GM23338 (cell line): ENCODE measurements around the gene CLEC2B. TPM values are rescaled to one million over a fixed set of nuclear protein-coding genes. Genes with fewer than 3 reads are reported as not detected.

Source experiments
- ATAC-seq: fragments of 200-7000 bp; cut with Tn5 transposase; 3 replicates; pipeline ENCODE4 v1.9.1; 2020
- DNase-seq: peaks from one replicate; pipeline ENCODE4 v3.0.0-alpha.2; 2015; ENCODE audit warnings: low spot score
- H2AFZ ChIP-seq: fragments of 200-600 bp; sonication (generic); 2 replicates; pipeline ENCODE4 v1.8.0; 2016; ENCODE audit warnings: antibody characterized with exemption, mild to moderate bottlenecking, moderate library complexity
- H3F3A ChIP-seq: fragments of 200-600 bp; sonication (generic); replicated peaks from 2 replicates; pipeline ENCODE4 v1.8.0; 2017; ENCODE audit warnings: antibody characterized with exemption, mixed run types, low read depth
- H3K27ac ChIP-seq: fragments of 200-600 bp; sonication (generic); 2 replicates; pipeline ENCODE4 v1.6.1; 2016; ENCODE audit warnings: low read depth
- H3K27me3 ChIP-seq: fragments of 200-600 bp; sonication (generic); 2 replicates; pipeline ENCODE4 v1.8.0; 2016; ENCODE audit warnings: mild to moderate bottlenecking, mixed run types, moderate library complexity; ENCODE audit not compliant: insufficient read depth
- H3K36me3 ChIP-seq: fragments of 200-600 bp; sonication (generic); 2 replicates; pipeline ENCODE4 v1.8.0; 2016; ENCODE audit warnings: mild to moderate bottlenecking; ENCODE audit not compliant: insufficient read depth
- H3K4me1 ChIP-seq: fragments of 200-600 bp; sonication (generic); 2 replicates; pipeline ENCODE4 v1.8.0; 2016; ENCODE audit warnings: mild to moderate bottlenecking, moderate library complexity; ENCODE audit not compliant: insufficient read depth
- H3K4me2 ChIP-seq: fragments of 200-600 bp; sonication (generic); 2 replicates; pipeline ENCODE4 v1.7.1; 2017; ENCODE audit warnings: mixed run types
- H3K4me3 ChIP-seq: fragments of 200-600 bp; sonication (generic); 2 replicates; pipeline ENCODE4 v1.6.1; 2016; ENCODE audit warnings: mixed run types
- H3K79me2 ChIP-seq: fragments of 200-600 bp; sonication (generic); replicated peaks from 2 replicates; pipeline ENCODE4 v1.8.0; 2017; ENCODE audit warnings: mild to moderate bottlenecking; ENCODE audit not compliant: insufficient read depth
- H3K9me2 ChIP-seq: fragments of 200-600 bp; sonication (generic); 2 replicates; pipeline ENCODE4 v1.8.0; 2017; ENCODE audit not compliant: insufficient read depth
- H4K20me1 ChIP-seq: fragments of 200-600 bp; sonication (generic); replicated peaks from 2 replicates; pipeline ENCODE4 v1.8.0; 2017; ENCODE audit warnings: mild to moderate bottlenecking; ENCODE audit not compliant: insufficient read depth
- H3K27ac Mint-ChIP-seq: 2 replicates; pipeline ENCODE4 v1.8.0; 2020; ENCODE audit warnings: inconsistent platforms, mild to moderate bottlenecking, moderate library complexity, mixed read lengths
- H3K27me3 Mint-ChIP-seq: 3 replicates; pipeline ENCODE4 v1.8.0; 2022; ENCODE audit warnings: low read depth, mild to moderate bottlenecking, moderate library complexity, mixed read lengths, inconsistent platforms; ENCODE audit not compliant: insufficient read depth, poor library complexity
- H3K36me3 Mint-ChIP-seq: 3 replicates; pipeline ENCODE4 v1.8.0; 2021; ENCODE audit warnings: low read depth, mild to moderate bottlenecking, inconsistent platforms, moderate library complexity, mixed read lengths
- H3K4me1 Mint-ChIP-seq: 3 replicates; pipeline ENCODE4 v1.8.0; 2020; ENCODE audit warnings: mild to moderate bottlenecking, inconsistent platforms, mixed read lengths
- H3K4me3 Mint-ChIP-seq: 3 replicates; pipeline ENCODE4 v1.8.0; 2021; ENCODE audit warnings: moderate library complexity, mild to moderate bottlenecking, inconsistent platforms, mixed read lengths
- H3K9me3 Mint-ChIP-seq: 3 replicates; pipeline ENCODE4 v1.8.0; 2020; ENCODE audit warnings: moderate library complexity, mild to moderate bottlenecking, inconsistent platforms, mixed read lengths
- EZH2 ChIP-seq: fragments of 200-600 bp; sonication (generic); IDR thresholded peaks from one replicate; pipeline ENCODE4 v1.8.0; 2017; ENCODE audit warnings: antibody characterized with exemption, mild to moderate bottlenecking, low read depth; ENCODE audit not compliant: unreplicated experiment
- POLR2AphosphoS5 ChIP-seq: IDR thresholded peaks from 2 replicates; pipeline ENCODE4 v1.6.1; 2016; ENCODE audit warnings: antibody characterized with exemption, low read depth
- STAT1 ChIP-seq: IDR thresholded peaks from one replicate; pipeline ENCODE4 v1.6.1; 2016; ENCODE audit warnings: antibody characterized with exemption; ENCODE audit not compliant: unreplicated experiment
- ZNF114 ChIP-seq: fragments of 250-450 bp; sonication (Bioruptor Pico); IDR thresholded peaks from 2 replicates; pipeline ENCODE4 v1.5.0; 2020; ENCODE audit warnings: mild to moderate bottlenecking, moderate library complexity
- ZNF331 ChIP-seq: fragments of 250-450 bp; sonication (Bioruptor Pico); IDR thresholded peaks from 2 replicates; pipeline ENCODE4 v1.5.0; 2020; ENCODE audit warnings: low read depth, mild to moderate bottlenecking, moderate library complexity
- polyA plus RNA-seq: library from polyadenylated mRNA; unstranded; fragments of >200 nt; fragmentation: Nextera tagmentation; extraction: Ambion mirVana; gene quantifications from 2 replicates; pipeline ENCODE4 v1.2.1, GENCODE V29; 2016
- total RNA-seq: library from RNA; depleted of rRNA; stranded (reverse); fragments of >200 nt; shearing (Covaris generic); gene quantifications from 2 replicates; pipeline ENCODE4 v1.2.3, GENCODE V29; 2014
- TF ChIP-seq, protein P1 (sequence below): fragments of 250-450 bp; sonication (Bioruptor Pico); IDR thresholded peaks from 2 replicates; pipeline ENCODE4 v1.5.0; 2020; ENCODE audit warnings: mild to moderate bottlenecking, moderate library complexity
- TF ChIP-seq, protein P2 (sequence below): IDR thresholded peaks from 2 replicates; pipeline ENCODE4 v1.6.1; 2016; ENCODE audit warnings: antibody characterized with exemption

CLEC2B gene
- total and polyA plus RNA-seq, 2 experiments from 2014 or later, result not detected

DNA sequence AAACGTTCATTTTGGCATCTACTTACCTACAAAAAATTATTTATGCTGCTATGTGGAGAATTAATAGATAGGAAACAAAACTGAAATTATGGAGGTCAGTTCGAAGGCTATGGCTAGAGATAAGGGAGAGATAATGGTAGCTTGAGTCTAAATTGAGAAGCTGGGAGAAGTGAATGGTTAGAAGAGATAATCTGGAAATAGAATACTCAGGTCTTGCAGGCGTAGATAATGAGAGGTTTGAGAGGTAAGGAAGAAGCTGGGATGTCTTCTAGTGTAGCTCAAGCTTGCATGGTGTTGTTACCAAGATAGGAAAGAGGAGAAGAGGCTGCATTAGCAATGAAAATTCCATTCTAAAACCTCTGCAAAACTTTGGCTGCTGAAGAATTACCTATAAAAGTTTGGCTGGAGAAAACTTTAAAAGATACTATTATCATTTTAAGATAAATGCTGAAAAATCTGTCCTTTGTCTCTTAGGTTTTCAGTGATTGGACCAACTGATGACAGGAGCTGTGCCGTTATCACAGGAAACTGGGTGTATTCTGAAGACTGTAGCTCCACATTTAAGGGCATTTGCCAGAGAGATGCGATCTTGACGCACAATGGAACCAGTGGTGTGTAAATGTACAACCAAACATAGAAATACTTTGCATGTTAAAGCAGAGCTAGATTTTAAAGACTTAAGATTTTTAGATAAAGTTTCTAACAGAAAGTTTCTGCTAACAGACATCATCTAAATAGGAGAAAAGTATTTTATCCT lies 26.2 kb upstream of the CLEC2B start (continued):
- TF ChIP-seq, protein P1, sequence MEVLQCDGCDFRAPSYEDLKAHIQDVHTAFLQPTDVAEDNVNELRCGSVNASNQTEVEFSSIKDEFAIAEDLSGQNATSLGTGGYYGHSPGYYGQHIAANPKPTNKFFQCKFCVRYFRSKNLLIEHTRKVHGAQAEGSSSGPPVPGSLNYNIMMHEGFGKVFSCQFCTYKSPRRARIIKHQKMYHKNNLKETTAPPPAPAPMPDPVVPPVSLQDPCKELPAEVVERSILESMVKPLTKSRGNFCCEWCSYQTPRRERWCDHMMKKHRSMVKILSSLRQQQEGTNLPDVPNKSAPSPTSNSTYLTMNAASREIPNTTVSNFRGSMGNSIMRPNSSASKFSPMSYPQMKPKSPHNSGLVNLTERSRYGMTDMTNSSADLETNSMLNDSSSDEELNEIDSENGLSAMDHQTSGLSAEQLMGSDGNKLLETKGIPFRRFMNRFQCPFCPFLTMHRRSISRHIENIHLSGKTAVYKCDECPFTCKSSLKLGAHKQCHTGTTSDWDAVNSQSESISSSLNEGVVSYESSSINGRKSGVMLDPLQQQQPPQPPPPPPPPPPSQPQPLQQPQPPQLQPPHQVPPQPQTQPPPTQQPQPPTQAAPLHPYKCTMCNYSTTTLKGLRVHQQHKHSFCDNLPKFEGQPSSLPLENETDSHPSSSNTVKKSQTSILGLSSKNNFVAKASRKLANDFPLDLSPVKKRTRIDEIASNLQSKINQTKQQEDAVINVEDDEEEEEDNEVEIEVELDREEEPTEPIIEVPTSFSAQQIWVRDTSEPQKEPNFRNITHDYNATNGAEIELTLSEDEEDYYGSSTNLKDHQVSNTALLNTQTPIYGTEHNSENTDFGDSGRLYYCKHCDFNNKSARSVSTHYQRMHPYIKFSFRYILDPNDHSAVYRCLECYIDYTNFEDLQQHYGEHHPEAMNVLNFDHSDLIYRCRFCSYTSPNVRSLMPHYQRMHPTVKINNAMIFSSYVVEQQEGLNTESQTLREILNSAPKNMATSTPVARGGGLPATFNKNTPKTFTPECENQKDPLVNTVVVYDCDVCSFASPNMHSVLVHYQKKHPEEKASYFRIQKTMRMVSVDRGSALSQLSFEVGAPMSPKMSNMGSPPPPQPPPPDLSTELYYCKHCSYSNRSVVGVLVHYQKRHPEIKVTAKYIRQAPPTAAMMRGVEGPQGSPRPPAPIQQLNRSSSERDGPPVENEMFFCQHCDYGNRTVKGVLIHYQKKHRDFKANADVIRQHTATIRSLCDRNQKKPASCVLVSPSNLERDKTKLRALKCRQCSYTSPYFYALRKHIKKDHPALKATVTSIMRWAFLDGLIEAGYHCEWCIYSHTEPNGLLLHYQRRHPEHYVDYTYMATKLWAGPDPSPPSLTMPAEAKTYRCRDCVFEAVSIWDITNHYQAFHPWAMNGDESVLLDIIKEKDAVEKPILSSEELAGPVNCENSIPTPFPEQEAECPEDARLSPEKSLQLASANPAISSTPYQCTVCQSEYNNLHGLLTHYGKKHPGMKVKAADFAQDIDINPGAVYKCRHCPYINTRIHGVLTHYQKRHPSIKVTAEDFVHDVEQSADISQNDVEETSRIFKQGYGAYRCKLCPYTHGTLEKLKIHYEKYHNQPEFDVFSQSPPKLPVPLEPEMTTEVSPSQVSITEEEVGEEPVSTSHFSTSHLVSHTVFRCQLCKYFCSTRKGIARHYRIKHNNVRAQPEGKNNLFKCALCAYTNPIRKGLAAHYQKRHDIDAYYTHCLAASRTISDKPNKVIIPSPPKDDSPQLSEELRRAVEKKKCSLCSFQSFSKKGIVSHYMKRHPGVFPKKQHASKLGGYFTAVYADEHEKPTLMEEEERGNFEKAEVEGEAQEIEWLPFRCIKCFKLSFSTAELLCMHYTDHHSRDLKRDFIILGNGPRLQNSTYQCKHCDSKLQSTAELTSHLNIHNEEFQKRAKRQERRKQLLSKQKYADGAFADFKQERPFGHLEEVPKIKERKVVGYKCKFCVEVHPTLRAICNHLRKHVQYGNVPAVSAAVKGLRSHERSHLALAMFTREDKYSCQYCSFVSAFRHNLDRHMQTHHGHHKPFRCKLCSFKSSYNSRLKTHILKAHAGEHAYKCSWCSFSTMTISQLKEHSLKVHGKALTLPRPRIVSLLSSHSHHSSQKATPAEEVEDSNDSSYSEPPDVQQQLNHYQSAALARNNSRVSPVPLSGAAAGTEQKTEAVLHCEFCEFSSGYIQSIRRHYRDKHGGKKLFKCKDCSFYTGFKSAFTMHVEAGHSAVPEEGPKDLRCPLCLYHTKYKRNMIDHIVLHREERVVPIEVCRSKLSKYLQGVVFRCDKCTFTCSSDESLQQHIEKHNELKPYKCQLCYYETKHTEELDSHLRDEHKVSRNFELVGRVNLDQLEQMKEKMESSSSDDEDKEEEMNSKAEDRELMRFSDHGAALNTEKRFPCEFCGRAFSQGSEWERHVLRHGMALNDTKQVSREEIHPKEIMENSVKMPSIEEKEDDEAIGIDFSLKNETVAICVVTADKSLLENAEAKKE (CRISPR knock-in tag), result no peak
- no peak for TF ChIP-seq EZH2
- TF ChIP-seq ZNF114, result no peak
- TF ChIP-seq STAT1, result no peak
- no peak for TF ChIP-seq POLR2AphosphoS5
- TF ChIP-seq, protein P2, sequence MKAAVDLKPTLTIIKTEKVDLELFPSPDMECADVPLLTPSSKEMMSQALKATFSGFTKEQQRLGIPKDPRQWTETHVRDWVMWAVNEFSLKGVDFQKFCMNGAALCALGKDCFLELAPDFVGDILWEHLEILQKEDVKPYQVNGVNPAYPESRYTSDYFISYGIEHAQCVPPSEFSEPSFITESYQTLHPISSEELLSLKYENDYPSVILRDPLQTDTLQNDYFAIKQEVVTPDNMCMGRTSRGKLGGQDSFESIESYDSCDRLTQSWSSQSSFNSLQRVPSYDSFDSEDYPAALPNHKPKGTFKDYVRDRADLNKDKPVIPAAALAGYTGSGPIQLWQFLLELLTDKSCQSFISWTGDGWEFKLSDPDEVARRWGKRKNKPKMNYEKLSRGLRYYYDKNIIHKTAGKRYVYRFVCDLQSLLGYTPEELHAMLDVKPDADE, result no peak

DNA sequence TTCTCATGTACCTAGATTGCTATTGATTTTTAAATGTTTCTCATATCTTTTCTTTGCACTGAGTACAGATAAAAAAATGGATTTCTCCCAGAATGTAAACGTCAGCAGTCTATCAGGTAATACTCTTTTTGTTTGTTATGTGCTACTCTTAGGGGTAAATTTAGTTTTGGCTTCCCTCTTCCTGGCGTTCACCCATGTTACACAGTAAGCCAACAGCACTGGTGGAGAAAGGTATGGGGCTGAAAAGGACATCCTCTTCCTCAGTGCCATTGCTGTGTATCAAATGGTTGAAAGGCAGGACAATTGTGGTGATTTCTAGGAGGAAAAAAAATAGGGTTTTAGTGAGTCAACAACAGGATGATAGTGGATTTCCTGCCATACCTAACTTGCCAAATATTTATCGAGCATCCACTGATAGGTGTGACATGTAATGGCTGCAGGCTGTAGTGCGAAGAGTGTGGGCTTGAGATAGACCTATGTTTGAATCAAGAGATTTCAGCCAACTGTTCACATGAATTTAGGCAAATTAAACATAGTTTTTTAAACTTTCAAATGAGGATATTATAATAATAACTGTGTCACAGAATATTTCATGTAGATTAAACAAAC lies 19.6 kb upstream of the CLEC2B start:
- DNase-seq (no peak), ATAC-seq (no peak)
- H3K9me3 Mint-ChIP-seq, result no peaks in the 10 kb centered on the region
- H3K27ac ChIP-seq, result no peak overlapping the region
- no peak overlapping the region for H3K4me3 Mint-ChIP-seq
- no peaks in the 10 kb centered on the region for H3K27me3 Mint-ChIP-seq
- no peak overlapping the region for H2AFZ ChIP-seq
- H3K4me1 Mint-ChIP-seq, result no peaks in the 10 kb centered on the region
- H3K79me2 ChIP-seq, result no peaks in the 10 kb centered on the region
- no peaks in the 10 kb centered on the region for H3K27me3 ChIP-seq
- H3K4me1 ChIP-seq, result no peaks in the 10 kb centered on the region
- no peak overlapping the region for H3K4me3 ChIP-seq
- no peaks in the 10 kb centered on the region for H4K20me1 ChIP-seq
- H3K9me2 ChIP-seq, result no peaks in the 10 kb centered on the region
- no peak overlapping the region for H3K4me2 ChIP-seq
- TF ChIP-seq ZNF331 (CRISPR knock-in tag), result no peak
- no peak for TF ChIP-seq STAT1
- H3K27ac Mint-ChIP-seq, result no peak overlapping the region
- H3F3A ChIP-seq, result no peaks in the 10 kb centered on the region
- H3K36me3 Mint-ChIP-seq, result no peaks in the 10 kb centered on the region
- H3K36me3 ChIP-seq, result no peaks in the 10 kb centered on the region
